Measurements from ENCODE around the gene POU2F2.

GRCh38 chr19:42086770-42087550, 45.3 kb downstream of the POU2F2 start:
- TF ChIP-seq CTCF (conservative IDR thresholded peaks at IDR 0.05; ENCODE audit: low read length) = no peak
- no peak for TF ChIP-seq EZH2phosphoT487 (IDR thresholded peaks at IDR 0.05; ENCODE audit: borderline replicate concordance, low read depth, low read length)

Data from OCI-LY7 (cell line).